HFF-Myc (cell line): Measurements from ENCODE around the gene TNS1.

Experiments
- DNase-seq: peaks from one replicate; pipeline ENCODE4 v3.0.0-alpha.2; 2011; ENCODE audit warnings: low read depth; ENCODE audit errors: extremely low read depth
- H3K4me3 ChIP-seq: replicated peaks from 2 replicates; pipeline ENCODE4 v1.5.1; 2011; ENCODE audit warnings: low read depth, mild to moderate bottlenecking, control low read depth, low read length
- CTCF ChIP-seq: IDR thresholded peaks from 2 replicates; pipeline ENCODE4 v1.5.1; 2012; ENCODE audit warnings: mild to moderate bottlenecking, low read depth, low read length, control low read depth; ENCODE audit errors: missing control alignments

Gene TNS1

GRCh38 chr2:217981084-217981730 is 21.6 kb downstream of the TNS1 start:
- H3K4me3 ChIP-seq, result no peak overlapping the region
- DNase-seq, result no peak
- no peak for TF ChIP-seq CTCF

- DNase-seq, result no peak
- no peak overlapping the region for H3K4me3 ChIP-seq
- no peak for TF ChIP-seq CTCF
Observed at GRCh38 chr2:217980591-217980990, 22.2 kb downstream of the TNS1 start.

- H3K4me3 ChIP-seq, result no peak overlapping the region
- DNase-seq, result no peak
- no peak for TF ChIP-seq CTCF
Observed at GRCh38 chr2:217980036-217980435, 22.8 kb downstream of the TNS1 start.

GRCh38 chr2:217979151-217979811 is 23.5 kb downstream of the TNS1 start:
- no peak for TF ChIP-seq CTCF
- H3K4me3 ChIP-seq, result no peak overlapping the region
- DNase-seq, result no peak

- H3K4me3 ChIP-seq, result no peak overlapping the region
- TF ChIP-seq CTCF, result no peak
- DNase-seq, result no peak
Observed at GRCh38 chr2:217978536-217979150, 24.2 kb downstream of the TNS1 start.

- H3K4me3 ChIP-seq, result no peak overlapping the region
- no peak for TF ChIP-seq CTCF
- DNase-seq, result no peak
Observed at GRCh38 chr2:217977840-217978535, 24.8 kb downstream of the TNS1 start.
